Smooth muscle cell (in vitro differentiated cells): Measurements from ENCODE around the gene RFX3. TPM values are rescaled to one million over a fixed set of nuclear protein-coding genes. Genes with fewer than 3 reads are reported as not detected.

Source experiments
- DNase-seq: peaks from one replicate; lab custom pipeline; 2025; ENCODE audit not compliant: unreplicated experiment; lab: John Stamatoyannopoulos, UW
- H2AFZ ChIP-seq: fragments of 200-600 bp; sonication (generic); 2 replicates; pipeline ENCODE4 v1.6.0; 2016; ENCODE audit warnings: antibody characterized with exemption, low read depth, mild to moderate bottlenecking
- H3F3A ChIP-seq: fragments of 200-600 bp; sonication (generic); 2 replicates; pipeline ENCODE4 v1.6.0; 2017; ENCODE audit warnings: antibody characterized with exemption, low read depth
- H3K27ac ChIP-seq: fragments of 200-600 bp; sonication (generic); 2 replicates; pipeline ENCODE4 v1.5.1; 2016; ENCODE audit warnings: low read depth, mild to moderate bottlenecking
- H3K27me3 ChIP-seq: fragments of 200-600 bp; sonication (generic); 2 replicates; pipeline ENCODE4 v1.6.1; 2016; ENCODE audit warnings: low read depth, mild to moderate bottlenecking
- H3K36me3 ChIP-seq: fragments of 200-600 bp; sonication (generic); 2 replicates; pipeline ENCODE4 v1.5.1; 2016; ENCODE audit warnings: low read depth
- H3K4me1 ChIP-seq: fragments of 200-600 bp; sonication (generic); 2 replicates; pipeline ENCODE4 v1.5.1; 2016; ENCODE audit warnings: low read depth
- H3K4me2 ChIP-seq: fragments of 200-600 bp; sonication (generic); 2 replicates; pipeline ENCODE4 v1.6.0; 2016; ENCODE audit warnings: mild to moderate bottlenecking
- H3K4me3 ChIP-seq: fragments of 200-600 bp; sonication (generic); 2 replicates; pipeline ENCODE4 v1.5.1; 2016; ENCODE audit warnings: mild to moderate bottlenecking
- H3K79me2 ChIP-seq: fragments of 200-600 bp; sonication (generic); 2 replicates; pipeline ENCODE4 v1.6.0; 2016; ENCODE audit warnings: low read depth, mild to moderate bottlenecking
- H3K9ac ChIP-seq: fragments of 200-600 bp; sonication (generic); 2 replicates; pipeline ENCODE4 v1.6.0; 2016; ENCODE audit warnings: low read depth
- H3K9me3 ChIP-seq: fragments of 200-600 bp; sonication (generic); replicated peaks from 2 replicates; pipeline ENCODE4 v1.5.1; 2016; ENCODE audit warnings: low read depth
- H4K20me1 ChIP-seq: fragments of 200-600 bp; sonication (generic); 2 replicates; pipeline ENCODE4 v1.6.0; 2016; ENCODE audit warnings: low read depth
- WGBS: methylation state at CpG from one replicate; pipeline ENCODE4 v1.1.7; 2016; ENCODE audit warnings: low lambda C conversion rate; 5-methylcytosine and 5-hydroxymethylcytosine counted together
- polyA plus RNA-seq: library from polyadenylated mRNA; unstranded; fragments of >200 nt; fragmentation: Nextera tagmentation; extraction: Ambion mirVana; gene quantifications from 2 replicates; pipeline ENCODE4 v1.2.1, GENCODE V29; 2016
- total RNA-seq: library from RNA; depleted of rRNA; stranded (reverse); fragments of >200 nt; gene quantifications from 2 replicates; pipeline ENCODE4 v1.2.3, GENCODE V29; 2014
- TF ChIP-seq, protein P1 (sequence below): fragments of 200-600 bp; sonication (generic); IDR thresholded peaks from 2 replicates; pipeline ENCODE4 v1.5.1; 2017; ENCODE audit warnings: borderline replicate concordance, mild to moderate bottlenecking, antibody characterized with exemption; ENCODE audit not compliant: insufficient read depth, poor library complexity, severe bottlenecking

The RFX3 gene
- total and polyA plus RNA-seq, 2 experiments from 2014 or later, result 4.4 to 14.1 TPM

DNA sequence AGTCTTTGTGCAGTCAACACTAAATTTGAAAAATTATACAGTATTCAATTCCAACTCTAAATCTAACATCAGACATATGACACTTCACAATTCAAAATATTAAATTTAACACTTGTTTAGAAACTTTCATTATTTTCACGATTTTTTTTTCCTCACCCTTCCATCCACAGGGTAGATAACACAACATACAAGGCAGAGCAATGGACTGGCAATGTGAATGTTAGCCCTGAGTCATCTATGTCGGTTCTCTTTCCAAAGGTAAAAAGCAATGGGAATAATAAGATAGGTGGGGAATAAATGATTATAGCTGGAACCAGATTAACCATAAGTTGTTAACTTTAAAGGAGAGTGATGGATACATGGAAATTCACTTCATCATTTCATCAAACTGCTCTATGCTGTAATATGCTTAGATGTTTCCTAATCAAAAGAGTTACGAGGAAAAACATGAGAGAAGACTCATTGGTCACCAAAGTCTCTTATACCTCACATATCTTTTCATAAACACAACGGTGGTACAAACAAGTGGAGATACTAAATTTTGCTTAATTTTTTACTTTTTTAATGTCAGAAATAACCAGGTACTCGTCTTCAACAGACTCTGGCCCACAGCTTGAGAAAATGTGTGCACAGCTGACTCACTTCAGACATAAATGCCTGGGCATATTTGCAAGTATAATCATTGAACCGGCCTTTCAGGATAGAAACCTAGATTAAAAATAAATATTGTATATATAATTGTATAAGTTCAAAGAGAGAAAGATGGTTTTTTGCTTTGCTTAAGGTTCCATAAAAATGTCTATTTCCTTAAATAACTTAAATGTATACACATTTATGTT lies 23.0 kb downstream of the RFX3 start:
- TF ChIP-seq, protein P1, sequence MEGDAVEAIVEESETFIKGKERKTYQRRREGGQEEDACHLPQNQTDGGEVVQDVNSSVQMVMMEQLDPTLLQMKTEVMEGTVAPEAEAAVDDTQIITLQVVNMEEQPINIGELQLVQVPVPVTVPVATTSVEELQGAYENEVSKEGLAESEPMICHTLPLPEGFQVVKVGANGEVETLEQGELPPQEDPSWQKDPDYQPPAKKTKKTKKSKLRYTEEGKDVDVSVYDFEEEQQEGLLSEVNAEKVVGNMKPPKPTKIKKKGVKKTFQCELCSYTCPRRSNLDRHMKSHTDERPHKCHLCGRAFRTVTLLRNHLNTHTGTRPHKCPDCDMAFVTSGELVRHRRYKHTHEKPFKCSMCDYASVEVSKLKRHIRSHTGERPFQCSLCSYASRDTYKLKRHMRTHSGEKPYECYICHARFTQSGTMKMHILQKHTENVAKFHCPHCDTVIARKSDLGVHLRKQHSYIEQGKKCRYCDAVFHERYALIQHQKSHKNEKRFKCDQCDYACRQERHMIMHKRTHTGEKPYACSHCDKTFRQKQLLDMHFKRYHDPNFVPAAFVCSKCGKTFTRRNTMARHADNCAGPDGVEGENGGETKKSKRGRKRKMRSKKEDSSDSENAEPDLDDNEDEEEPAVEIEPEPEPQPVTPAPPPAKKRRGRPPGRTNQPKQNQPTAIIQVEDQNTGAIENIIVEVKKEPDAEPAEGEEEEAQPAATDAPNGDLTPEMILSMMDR, result no peak
- Histone ChIP-seq H2AFZ (no peak overlapping the region), H3F3A (no peaks in the 10 kb centered on the region), H4K20me1 (no peaks in the 10 kb centered on the region), H3K36me3 (no peaks in the 10 kb centered on the region), H3K4me1 (peaks cover 26% of the 10 kb centered on the region), H3K27me3 (no peaks in the 10 kb centered on the region), H3K4me2 (no peak overlapping the region), H3K4me3 (no peak overlapping the region), H3K9me3 (no peaks in the 10 kb centered on the region), H3K79me2 (peaks cover 33% of the 10 kb centered on the region), H3K27ac (peak overlapping the region; percentile 55), H3K9ac (no peak overlapping the region)
- DNase-seq, result no peak
- WGBS, result 86% methylated on average over 6 of the region's 6 CpGs

DNA sequence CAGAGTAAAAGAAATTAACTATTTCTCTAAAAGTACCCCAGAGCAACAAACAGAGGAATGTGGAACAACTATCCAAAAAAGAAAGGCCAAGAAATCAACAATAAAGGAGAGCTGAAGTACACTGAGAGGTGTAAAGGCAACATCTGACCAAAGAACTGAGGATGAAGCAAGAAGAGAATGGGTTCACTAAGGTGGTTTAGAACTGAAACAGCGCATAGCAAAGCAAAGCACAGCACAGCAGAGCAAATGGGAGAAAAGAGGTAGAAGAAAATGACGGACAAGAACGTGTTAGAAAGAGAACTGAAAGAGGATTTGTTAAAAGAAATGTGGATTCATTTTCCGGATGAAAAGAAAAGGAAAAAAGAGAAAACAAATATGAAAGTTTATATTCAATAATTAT lies 25.8 kb downstream of the RFX3 start:
- Histone ChIP-seq H3K27me3 (no peaks in the 10 kb centered on the region), H3K27ac (no peak overlapping the region), H3K4me1 (peaks cover 33% of the 10 kb centered on the region), H2AFZ (no peak overlapping the region), H3F3A (no peaks in the 10 kb centered on the region), H3K4me3 (no peak overlapping the region), H3K4me2 (no peak overlapping the region), H3K9ac (no peak overlapping the region), H3K9me3 (no peaks in the 10 kb centered on the region), H3K36me3 (no peaks in the 10 kb centered on the region), H4K20me1 (peaks cover 4% of the 10 kb centered on the region), H3K79me2 (peaks cover 17% of the 10 kb centered on the region)
- WGBS, result 99% methylated on average over 4 of the region's 4 CpGs
- DNase-seq, result no peak
- TF ChIP-seq, protein P1, result no peak

DNA sequence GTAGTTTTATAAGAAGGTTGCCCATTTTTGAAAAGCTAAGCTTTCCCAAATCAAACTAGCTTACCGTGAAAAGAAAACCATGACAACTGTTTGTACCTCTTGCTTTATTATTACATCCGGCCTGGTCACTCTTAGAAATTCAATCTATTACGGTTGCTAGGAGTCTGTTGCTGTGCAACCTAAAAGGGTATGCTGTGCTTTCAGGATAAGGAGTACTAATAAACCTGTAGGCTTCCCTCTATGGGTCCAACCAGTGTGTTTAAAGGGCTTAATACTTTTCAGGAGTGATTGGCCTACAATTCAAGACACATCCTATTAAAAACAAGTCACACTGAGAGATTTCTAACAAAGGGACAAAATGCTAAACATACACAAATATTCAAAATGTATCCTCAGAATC lies 27.1 kb downstream of the RFX3 start:
- TF ChIP-seq, protein P1, result no peak
- Histone ChIP-seq H2AFZ (no peak overlapping the region), H3K79me2 (peaks cover 22% of the 10 kb centered on the region), H3F3A (no peaks in the 10 kb centered on the region), H3K4me1 (peaks cover 37% of the 10 kb centered on the region), H3K27ac (no peak overlapping the region), H3K9ac (no peak overlapping the region), H3K27me3 (no peaks in the 10 kb centered on the region), H3K4me2 (no peak overlapping the region), H3K4me3 (no peak overlapping the region), H4K20me1 (peaks cover 4% of the 10 kb centered on the region), H3K36me3 (no peaks in the 10 kb centered on the region), H3K9me3 (no peaks in the 10 kb centered on the region)
- no peak for DNase-seq
- WGBS, result 80% methylated on average over 3 of the region's 3 CpGs

DNA sequence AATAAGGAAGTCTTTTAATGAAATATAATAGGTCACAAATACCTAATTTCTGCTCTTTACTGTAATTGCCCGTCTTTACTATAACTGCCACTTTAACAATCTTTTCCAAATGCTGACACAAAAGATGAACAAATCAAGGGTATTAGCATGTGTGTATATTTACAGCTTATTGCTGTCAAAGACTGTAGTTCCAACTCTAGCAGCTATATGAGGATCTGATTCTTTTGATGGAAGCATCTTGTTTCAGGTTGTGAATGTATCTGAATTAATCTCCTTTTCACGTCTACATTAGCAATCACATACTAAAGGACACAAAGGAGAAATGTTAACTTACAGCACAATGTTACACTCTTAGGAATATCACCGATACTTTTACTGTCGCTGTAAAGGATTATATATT lies 27.9 kb downstream of the RFX3 start:
- Histone ChIP-seq H4K20me1 (peaks cover 4% of the 10 kb centered on the region), H3K36me3 (no peaks in the 10 kb centered on the region), H3K4me1 (peaks cover 37% of the 10 kb centered on the region), H3K27ac (no peak overlapping the region), H3F3A (no peaks in the 10 kb centered on the region), H3K79me2 (peaks cover 22% of the 10 kb centered on the region), H3K27me3 (no peaks in the 10 kb centered on the region), H3K9ac (no peak overlapping the region), H3K4me2 (no peak overlapping the region), H3K9me3 (no peaks in the 10 kb centered on the region), H3K4me3 (no peak overlapping the region), H2AFZ (no peak overlapping the region)
- WGBS, result 90% methylated on average over 4 of the region's 4 CpGs
- TF ChIP-seq, protein P1, result no peak
- no peak for DNase-seq
